HepG2 (cell line): ENCODE measurements around the gene THSD1.

Experiments
- ATF1 ChIP-seq: IDR thresholded peaks from 2 replicates; pipeline ENCODE4 v1.6.1; 2016; ENCODE audit warnings: mild to moderate bottlenecking, control low read depth
- KLF12 ChIP-seq: sonication (generic); formaldehyde crosslinking; IDR thresholded peaks from 2 replicates; pipeline ENCODE4 v1.4.0; 2020; ENCODE audit warnings: missing genetic modification reagents, borderline replicate concordance
- KMT2A ChIP-seq: sonication (generic); formaldehyde crosslinking; IDR thresholded peaks from 2 replicates; pipeline ENCODE4 v1.4.0; 2020; ENCODE audit warnings: missing genetic modification reagents
- NR1H2 ChIP-seq: sonication (generic); formaldehyde crosslinking; IDR thresholded peaks from 2 replicates; pipeline ENCODE4 v1.8.1; 2022; ENCODE audit warnings: low read depth, missing genetic modification reagents, borderline replicate concordance
- NR2F1 ChIP-seq, 2 experiments: fragments of 450-650 bp in 1 of 2; formaldehyde crosslinking in 1 of 2; IDR thresholded peaks; 2 replicates each; pipeline versions ENCODE4 v1.5.0 to v1.6.1; 2016 to 2020; ENCODE audit warnings: mild to moderate bottlenecking in 1 of 2, missing compliant biosample characterization in 1 of 2, missing genetic modification reagents in 1 of 2, moderate library complexity in 1 of 2
- PRPF4 ChIP-seq: fragments of 200-400 bp; formaldehyde crosslinking; IDR thresholded peaks from 2 replicates; pipeline ENCODE4 v1.6.1; 2016; ENCODE audit warnings: low read length, low read depth; ENCODE audit not compliant: poor library complexity, severe bottlenecking
- SP1 ChIP-seq, 2 experiments: fragments of 450-650 bp in 1 of 2; sonication (generic) in 1 of 2; formaldehyde crosslinking in 1 of 2; IDR thresholded peaks; 2 replicates each; pipeline versions ENCODE4 v1.4.0 to v1.6.1; 2016 to 2020; ENCODE audit warnings: missing genetic modification reagents in 1 of 2
- ZNF274 ChIP-seq: sonication (generic); formaldehyde crosslinking; IDR thresholded peaks from 2 replicates; pipeline ENCODE4 v1.5.1; 2020; ENCODE audit warnings: mild to moderate bottlenecking, missing genetic modification reagents
- ZNF44 ChIP-seq: sonication (generic); formaldehyde crosslinking; IDR thresholded peaks from 2 replicates; pipeline ENCODE4 v1.5.1; 2020; ENCODE audit warnings: mild to moderate bottlenecking, missing genetic modification reagents
- ZNF777 ChIP-seq: sonication (generic); formaldehyde crosslinking; IDR thresholded peaks from 2 replicates; pipeline ENCODE4 v1.4.0; 2020; ENCODE audit warnings: missing genetic modification reagents
- ZZZ3 ChIP-seq: sonication (generic); formaldehyde crosslinking; IDR thresholded peaks from 2 replicates; pipeline ENCODE4 v1.4.0; 2020; ENCODE audit warnings: missing genetic modification reagents, mild to moderate bottlenecking, borderline replicate concordance
- TF ChIP-seq, protein P1 (sequence below): sonication (generic); formaldehyde crosslinking; IDR thresholded peaks from 2 replicates; pipeline ENCODE4 v1.4.0; 2020; ENCODE audit warnings: missing genetic modification reagents, mild to moderate bottlenecking, borderline replicate concordance
- TF ChIP-seq, protein P2 (sequence below), 2 experiments: IDR thresholded peaks; 2 replicates each; pipeline ENCODE4 v1.6.1; 2011 to 2012; ENCODE audit warnings: low read length in 2 of 2, borderline replicate concordance in 1 of 2, low read depth in 1 of 2, mild to moderate bottlenecking in 1 of 2, moderate library complexity in 1 of 2
- TF ChIP-seq, protein P3 (sequence below): sonication (generic); formaldehyde crosslinking; IDR thresholded peaks from 2 replicates; pipeline ENCODE4 v1.9.0; 2021; ENCODE audit warnings: missing genetic modification reagents, borderline replicate concordance

DNA sequence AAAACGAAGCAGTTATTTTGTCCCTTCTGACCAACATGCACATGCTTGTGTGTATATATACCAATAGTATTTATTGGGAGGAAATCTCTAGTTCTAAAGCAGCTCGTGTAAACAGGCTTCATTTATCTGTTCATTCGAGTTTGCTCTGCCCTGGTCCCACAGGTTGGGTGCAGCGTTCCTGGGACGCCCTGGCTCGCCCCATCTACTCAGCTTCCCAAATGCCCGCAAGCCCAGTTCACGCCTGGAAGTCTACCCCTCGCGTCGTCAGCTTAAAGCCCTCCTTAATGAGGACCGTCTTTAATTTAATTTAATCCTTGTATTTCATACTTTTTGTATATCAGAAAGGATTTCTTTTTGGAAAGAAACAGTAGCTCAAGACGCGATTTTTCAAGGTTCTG, 604 bp downstream of the THSD1 start:
- TF ChIP-seq KMT2A (CRISPR knock-in tag) (no peak), PRPF4 (no peak), ZZZ3 (CRISPR knock-in tag) (no peak), SP1 (IDR thresholded peaks at IDR 0.05) (no peak), SP1 (CRISPR knock-in tag; IDR thresholded peaks at IDR 0.05) (no peak), ZNF44 (CRISPR knock-in tag) (no peak), ZNF274 (CRISPR knock-in tag) (no peak), ZNF777 (CRISPR knock-in tag) (no peak), NR1H2 (CRISPR knock-in tag) (no peak), ATF1 (CRISPR knock-in tag) (no peak), NR2F1 (CRISPR knock-in tag; IDR thresholded peaks at IDR 0.05) (no peak), KLF12 (no peak)
- TF ChIP-seq, protein P1, sequence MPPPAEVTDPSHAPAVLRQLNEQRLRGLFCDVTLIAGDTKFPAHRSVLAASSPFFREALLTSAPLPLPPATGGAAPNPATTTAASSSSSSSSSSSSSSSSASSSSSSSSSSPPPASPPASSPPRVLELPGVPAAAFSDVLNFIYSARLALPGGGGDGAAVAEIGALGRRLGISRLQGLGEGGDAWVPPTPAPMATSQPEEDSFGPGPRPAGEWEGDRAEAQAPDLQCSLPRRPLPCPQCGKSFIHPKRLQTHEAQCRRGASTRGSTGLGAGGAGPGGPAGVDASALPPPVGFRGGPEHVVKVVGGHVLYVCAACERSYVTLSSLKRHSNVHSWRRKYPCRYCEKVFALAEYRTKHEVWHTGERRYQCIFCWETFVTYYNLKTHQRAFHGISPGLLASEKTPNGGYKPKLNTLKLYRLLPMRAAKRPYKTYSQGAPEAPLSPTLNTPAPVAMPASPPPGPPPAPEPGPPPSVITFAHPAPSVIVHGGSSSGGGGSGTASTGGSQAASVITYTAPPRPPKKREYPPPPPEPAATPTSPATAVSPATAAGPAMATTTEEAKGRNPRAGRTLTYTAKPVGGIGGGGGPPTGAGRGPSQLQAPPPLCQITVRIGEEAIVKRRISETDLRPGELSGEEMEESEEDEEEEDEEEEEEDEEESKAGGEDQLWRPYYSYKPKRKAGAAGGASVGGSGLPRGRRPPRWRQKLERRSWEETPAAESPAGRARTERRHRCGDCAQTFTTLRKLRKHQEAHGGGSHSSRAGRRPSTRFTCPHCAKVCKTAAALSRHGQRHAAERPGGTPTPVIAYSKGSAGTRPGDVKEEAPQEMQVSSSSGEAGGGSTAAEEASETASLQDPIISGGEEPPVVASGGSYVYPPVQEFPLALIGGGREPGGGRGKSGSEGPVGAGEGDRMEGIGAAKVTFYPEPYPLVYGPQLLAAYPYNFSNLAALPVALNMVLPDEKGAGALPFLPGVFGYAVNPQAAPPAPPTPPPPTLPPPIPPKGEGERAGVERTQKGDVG (CRISPR knock-in tag) = no peak
- TF ChIP-seq, protein P2, sequence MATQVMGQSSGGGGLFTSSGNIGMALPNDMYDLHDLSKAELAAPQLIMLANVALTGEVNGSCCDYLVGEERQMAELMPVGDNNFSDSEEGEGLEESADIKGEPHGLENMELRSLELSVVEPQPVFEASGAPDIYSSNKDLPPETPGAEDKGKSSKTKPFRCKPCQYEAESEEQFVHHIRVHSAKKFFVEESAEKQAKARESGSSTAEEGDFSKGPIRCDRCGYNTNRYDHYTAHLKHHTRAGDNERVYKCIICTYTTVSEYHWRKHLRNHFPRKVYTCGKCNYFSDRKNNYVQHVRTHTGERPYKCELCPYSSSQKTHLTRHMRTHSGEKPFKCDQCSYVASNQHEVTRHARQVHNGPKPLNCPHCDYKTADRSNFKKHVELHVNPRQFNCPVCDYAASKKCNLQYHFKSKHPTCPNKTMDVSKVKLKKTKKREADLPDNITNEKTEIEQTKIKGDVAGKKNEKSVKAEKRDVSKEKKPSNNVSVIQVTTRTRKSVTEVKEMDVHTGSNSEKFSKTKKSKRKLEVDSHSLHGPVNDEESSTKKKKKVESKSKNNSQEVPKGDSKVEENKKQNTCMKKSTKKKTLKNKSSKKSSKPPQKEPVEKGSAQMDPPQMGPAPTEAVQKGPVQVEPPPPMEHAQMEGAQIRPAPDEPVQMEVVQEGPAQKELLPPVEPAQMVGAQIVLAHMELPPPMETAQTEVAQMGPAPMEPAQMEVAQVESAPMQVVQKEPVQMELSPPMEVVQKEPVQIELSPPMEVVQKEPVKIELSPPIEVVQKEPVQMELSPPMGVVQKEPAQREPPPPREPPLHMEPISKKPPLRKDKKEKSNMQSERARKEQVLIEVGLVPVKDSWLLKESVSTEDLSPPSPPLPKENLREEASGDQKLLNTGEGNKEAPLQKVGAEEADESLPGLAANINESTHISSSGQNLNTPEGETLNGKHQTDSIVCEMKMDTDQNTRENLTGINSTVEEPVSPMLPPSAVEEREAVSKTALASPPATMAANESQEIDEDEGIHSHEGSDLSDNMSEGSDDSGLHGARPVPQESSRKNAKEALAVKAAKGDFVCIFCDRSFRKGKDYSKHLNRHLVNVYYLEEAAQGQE (IDR thresholded peaks at IDR 0.05; ENCODE audit: borderline replicate concordance in 1 of 2, low read depth in 1 of 2, low read length in 2 of 2) = no peak
- TF ChIP-seq, protein P3, sequence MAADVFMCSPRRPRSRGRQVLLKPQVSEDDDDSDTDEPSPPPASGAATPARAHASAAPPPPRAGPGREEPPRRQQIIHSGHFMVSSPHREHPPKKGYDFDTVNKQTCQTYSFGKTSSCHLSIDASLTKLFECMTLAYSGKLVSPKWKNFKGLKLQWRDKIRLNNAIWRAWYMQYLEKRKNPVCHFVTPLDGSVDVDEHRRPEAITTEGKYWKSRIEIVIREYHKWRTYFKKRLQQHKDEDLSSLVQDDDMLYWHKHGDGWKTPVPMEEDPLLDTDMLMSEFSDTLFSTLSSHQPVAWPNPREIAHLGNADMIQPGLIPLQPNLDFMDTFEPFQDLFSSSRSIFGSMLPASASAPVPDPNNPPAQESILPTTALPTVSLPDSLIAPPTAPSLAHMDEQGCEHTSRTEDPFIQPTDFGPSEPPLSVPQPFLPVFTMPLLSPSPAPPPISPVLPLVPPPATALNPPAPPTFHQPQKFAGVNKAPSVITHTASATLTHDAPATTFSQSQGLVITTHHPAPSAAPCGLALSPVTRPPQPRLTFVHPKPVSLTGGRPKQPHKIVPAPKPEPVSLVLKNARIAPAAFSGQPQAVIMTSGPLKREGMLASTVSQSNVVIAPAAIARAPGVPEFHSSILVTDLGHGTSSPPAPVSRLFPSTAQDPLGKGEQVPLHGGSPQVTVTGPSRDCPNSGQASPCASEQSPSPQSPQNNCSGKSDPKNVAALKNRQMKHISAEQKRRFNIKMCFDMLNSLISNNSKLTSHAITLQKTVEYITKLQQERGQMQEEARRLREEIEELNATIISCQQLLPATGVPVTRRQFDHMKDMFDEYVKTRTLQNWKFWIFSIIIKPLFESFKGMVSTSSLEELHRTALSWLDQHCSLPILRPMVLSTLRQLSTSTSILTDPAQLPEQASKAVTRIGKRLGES (CRISPR knock-in tag) = no peak
